DND-41 (cell line): ENCODE measurements around the gene SLC37A3.

ENCODE experiments used
- EZH2 ChIP-seq: IDR thresholded peaks from 3 replicates; pipeline ENCODE4 v1.6.1; 2012; ENCODE audit warnings: borderline replicate concordance, low read depth, mild to moderate bottlenecking, moderate library complexity, low read length, inconsistent platforms; ENCODE audit not compliant: severe bottlenecking
- TF ChIP-seq, protein P1 (sequence below): IDR thresholded peaks from 2 replicates; pipeline ENCODE4 v1.5.1; 2012; ENCODE audit warnings: borderline replicate concordance, low read length, moderate library complexity, mild to moderate bottlenecking; ENCODE audit not compliant: poor library complexity, severe bottlenecking; ENCODE audit errors: extremely low read depth

DNA sequence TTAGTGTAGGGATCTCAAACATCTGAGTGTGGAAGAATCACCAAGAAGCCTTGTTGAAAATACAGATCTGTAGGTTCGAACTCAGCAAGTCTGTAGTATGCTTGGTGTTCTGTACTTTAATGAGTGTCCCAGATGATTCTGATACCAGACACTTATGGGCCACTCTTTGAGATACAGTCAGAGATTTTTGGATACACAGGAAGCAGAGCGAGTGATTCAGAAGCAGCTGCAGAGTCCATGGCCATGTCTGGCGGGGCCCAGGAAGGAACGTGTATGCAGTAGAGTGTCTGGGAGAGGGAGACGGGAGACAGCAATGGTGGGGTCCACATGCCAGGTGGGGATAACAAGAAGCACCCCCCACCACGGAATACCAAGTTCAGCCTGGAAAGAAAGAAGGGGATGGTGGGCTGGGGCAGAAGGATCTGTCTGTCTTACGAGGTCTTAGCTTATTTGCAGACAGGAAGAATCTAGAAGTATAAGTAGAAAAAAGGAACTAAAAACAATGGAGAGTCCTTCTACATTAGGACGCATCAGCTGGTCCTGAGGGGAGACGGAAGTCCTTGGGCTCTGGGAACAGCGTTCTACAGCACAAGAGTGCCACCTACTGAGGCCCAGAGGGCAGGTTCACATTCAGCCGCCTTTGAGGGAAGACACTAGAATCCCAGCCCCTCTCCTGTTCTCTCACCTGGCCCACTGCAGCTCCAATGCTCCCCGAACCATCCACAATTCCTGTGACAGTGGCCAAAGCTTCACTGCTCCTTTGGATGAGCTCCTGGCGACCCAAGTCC is 55.4 kb downstream of the SLC37A3 start:
- TF ChIP-seq, protein P1, sequence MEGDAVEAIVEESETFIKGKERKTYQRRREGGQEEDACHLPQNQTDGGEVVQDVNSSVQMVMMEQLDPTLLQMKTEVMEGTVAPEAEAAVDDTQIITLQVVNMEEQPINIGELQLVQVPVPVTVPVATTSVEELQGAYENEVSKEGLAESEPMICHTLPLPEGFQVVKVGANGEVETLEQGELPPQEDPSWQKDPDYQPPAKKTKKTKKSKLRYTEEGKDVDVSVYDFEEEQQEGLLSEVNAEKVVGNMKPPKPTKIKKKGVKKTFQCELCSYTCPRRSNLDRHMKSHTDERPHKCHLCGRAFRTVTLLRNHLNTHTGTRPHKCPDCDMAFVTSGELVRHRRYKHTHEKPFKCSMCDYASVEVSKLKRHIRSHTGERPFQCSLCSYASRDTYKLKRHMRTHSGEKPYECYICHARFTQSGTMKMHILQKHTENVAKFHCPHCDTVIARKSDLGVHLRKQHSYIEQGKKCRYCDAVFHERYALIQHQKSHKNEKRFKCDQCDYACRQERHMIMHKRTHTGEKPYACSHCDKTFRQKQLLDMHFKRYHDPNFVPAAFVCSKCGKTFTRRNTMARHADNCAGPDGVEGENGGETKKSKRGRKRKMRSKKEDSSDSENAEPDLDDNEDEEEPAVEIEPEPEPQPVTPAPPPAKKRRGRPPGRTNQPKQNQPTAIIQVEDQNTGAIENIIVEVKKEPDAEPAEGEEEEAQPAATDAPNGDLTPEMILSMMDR = peak; percentile 59
- TF ChIP-seq EZH2 = no peak
